Loucy (cell line): Measurements from ENCODE around the gene PCDHB16.
"Not testable (repeated sequence)": the region's sequence is repeated elsewhere in the genome, so short reads cannot be mapped to it uniquely, and the experiment has no call there.

Source experiments
- H2AFZ ChIP-seq: fragments of 200-600 bp; sonication (generic); 2 replicates; pipeline ENCODE4 v1.6.0; 2016; ENCODE audit warnings: antibody characterized with exemption, mild to moderate bottlenecking, low read length, moderate library complexity
- H3F3A ChIP-seq: fragments of 200-600 bp; 2 replicates; pipeline ENCODE4 v1.6.0; 2016; ENCODE audit warnings: antibody characterized with exemption, low read depth, mild to moderate bottlenecking
- H3K27me3 ChIP-seq: fragments of 200-600 bp; sonication (generic); 2 replicates; pipeline ENCODE4 v1.6.1; 2014; ENCODE audit warnings: low read length, mild to moderate bottlenecking; ENCODE audit not compliant: insufficient read depth, poor library complexity, severe bottlenecking
- H3K36me3 ChIP-seq: fragments of 200-600 bp; sonication (generic); 2 replicates; pipeline ENCODE4 v1.6.1; 2016; ENCODE audit warnings: low read length; ENCODE audit not compliant: insufficient read depth
- H3K4me1 ChIP-seq: fragments of 200-600 bp; sonication (generic); 2 replicates; pipeline ENCODE4 v1.5.1; 2014; ENCODE audit warnings: low read length, mild to moderate bottlenecking; ENCODE audit not compliant: insufficient read depth, poor library complexity, severe bottlenecking
- H3K4me2 ChIP-seq: fragments of 200-600 bp; sonication (generic); 2 replicates; pipeline ENCODE4 v1.6.0; 2014; ENCODE audit warnings: antibody characterized with exemption, low read length, low read depth, mild to moderate bottlenecking; ENCODE audit not compliant: poor library complexity, severe bottlenecking
- H3K4me3 ChIP-seq: fragments of 200-600 bp; sonication (generic); 2 replicates; pipeline ENCODE4 v1.5.1; 2014; ENCODE audit warnings: low read length, mild to moderate bottlenecking, mixed read lengths; ENCODE audit not compliant: poor library complexity, severe bottlenecking
- H3K79me2 ChIP-seq: fragments of 200-600 bp; sonication (generic); 2 replicates; pipeline ENCODE4 v1.6.1; 2014; ENCODE audit warnings: low read length; ENCODE audit not compliant: insufficient read depth
- H3K9ac ChIP-seq: fragments of 200-600 bp; sonication (generic); 2 replicates; pipeline ENCODE4 v1.6.0; 2014; ENCODE audit warnings: mild to moderate bottlenecking, low read depth, low read length, moderate library complexity; ENCODE audit not compliant: poor library complexity, severe bottlenecking
- H3K9me2 ChIP-seq: fragments of 200-600 bp; sonication (generic); replicated peaks from 2 replicates; pipeline ENCODE4 v1.6.1; 2016; ENCODE audit warnings: low read depth, low read length, mixed read lengths
- H3K9me3 ChIP-seq: fragments of 200-600 bp; sonication (generic); 2 replicates; pipeline ENCODE4 v1.6.1; 2014; ENCODE audit warnings: mild to moderate bottlenecking, antibody characterized with exemption, low read length, low read depth; ENCODE audit not compliant: insufficient read depth
- H4K20me1 ChIP-seq: fragments of 200-600 bp; sonication (generic); 2 replicates; pipeline ENCODE4 v1.6.0; 2014; ENCODE audit warnings: antibody characterized with exemption, low read length, mild to moderate bottlenecking; ENCODE audit not compliant: insufficient read depth, poor library complexity, severe bottlenecking
- CTCF ChIP-seq: fragments of 200-600 bp; sonication (generic); conservative IDR thresholded peaks from 2 replicates; pipeline ENCODE4 v1.5.1; 2014; ENCODE audit warnings: mild to moderate bottlenecking, antibody characterized with exemption, low read length
- EZH2phosphoT487 ChIP-seq: fragments of 200-600 bp; IDR thresholded peaks from 2 replicates; pipeline ENCODE4 v1.6.1; 2018; ENCODE audit warnings: antibody characterized with exemption, mild to moderate bottlenecking, moderate library complexity, borderline replicate concordance

PCDHB16 gene

GRCh38 chr5:141196363-141196762 is 14.2 kb downstream of the PCDHB16 start:
- no peaks in the 10 kb centered on the region for H4K20me1 ChIP-seq
- H3F3A ChIP-seq, result no peaks in the 10 kb centered on the region
- no peak for TF ChIP-seq CTCF
- no peak for TF ChIP-seq EZH2phosphoT487
- no peaks in the 10 kb centered on the region for H3K36me3 ChIP-seq
- H3K4me2 ChIP-seq, result no peak overlapping the region
- no peak overlapping the region for H3K9ac ChIP-seq
- H3K9me2 ChIP-seq, result no peaks in the 10 kb centered on the region
- no peaks in the 10 kb centered on the region for H3K27me3 ChIP-seq
- H2AFZ ChIP-seq, result no peak overlapping the region
- H3K79me2 ChIP-seq, result no peaks in the 10 kb centered on the region
- no peak overlapping the region for H3K4me3 ChIP-seq
- no peaks in the 10 kb centered on the region for H3K4me1 ChIP-seq
- no peaks in the 10 kb centered on the region for H3K9me3 ChIP-seq

GRCh38 chr5:141199359-141200235 is 17.4 kb downstream of the PCDHB16 start, which contains the start of gene PCDHB11:
TSS of gene PCDHB11 (plus strand) at chr5:141199627. CDS start at chr5:141199775, 148 bp downstream.
- Histone ChIP-seq H4K20me1 (no peaks in the 10 kb centered on the region), H3K4me3 (no peak within 1 kb of the TSS), H3F3A (no peaks in the 10 kb centered on the region), H3K4me2 (no peak within 1 kb of the TSS), H3K9me2 (no peaks in the 10 kb centered on the region), H3K79me2 (no peaks in the 10 kb centered on the region), H3K9me3 (no peaks in the 10 kb centered on the region), H3K36me3 (no peaks in the 10 kb centered on the region), H3K9ac (no peak within 1 kb of the TSS), H2AFZ (no peak within 1 kb of the TSS), H3K4me1 (no peaks in the 10 kb centered on the region), H3K27me3 (no peaks in the 10 kb centered on the region)
- TF ChIP-seq CTCF (peak; percentile 61), EZH2phosphoT487 (no peak)

- not testable (repeated sequence) for H3K79me2 ChIP-seq, H4K20me1 ChIP-seq, H3K9ac ChIP-seq, H3K9me3 ChIP-seq, H3K4me2 ChIP-seq, H3K4me3 ChIP-seq, H3K27me3 ChIP-seq, H3K4me1 ChIP-seq, H3K9me2 ChIP-seq, H3F3A ChIP-seq, H2AFZ ChIP-seq, H3K36me3 ChIP-seq
These were observed 18.9 kb downstream of the PCDHB16 start for GRCh38 chr5:141201126-141201525.

- not testable (repeated sequence) for H3K9me3 ChIP-seq, H3K4me1 ChIP-seq, H3K4me2 ChIP-seq, H4K20me1 ChIP-seq, H3K36me3 ChIP-seq, H3K9ac ChIP-seq, H2AFZ ChIP-seq, H3K27me3 ChIP-seq, H3K4me3 ChIP-seq, H3F3A ChIP-seq, H3K9me2 ChIP-seq, H3K79me2 ChIP-seq
These were observed 19.5 kb downstream of the PCDHB16 start for GRCh38 chr5:141201646-141202045.
